ENCODE results near the gene RNF208.

The RNF208 gene

DNA sequence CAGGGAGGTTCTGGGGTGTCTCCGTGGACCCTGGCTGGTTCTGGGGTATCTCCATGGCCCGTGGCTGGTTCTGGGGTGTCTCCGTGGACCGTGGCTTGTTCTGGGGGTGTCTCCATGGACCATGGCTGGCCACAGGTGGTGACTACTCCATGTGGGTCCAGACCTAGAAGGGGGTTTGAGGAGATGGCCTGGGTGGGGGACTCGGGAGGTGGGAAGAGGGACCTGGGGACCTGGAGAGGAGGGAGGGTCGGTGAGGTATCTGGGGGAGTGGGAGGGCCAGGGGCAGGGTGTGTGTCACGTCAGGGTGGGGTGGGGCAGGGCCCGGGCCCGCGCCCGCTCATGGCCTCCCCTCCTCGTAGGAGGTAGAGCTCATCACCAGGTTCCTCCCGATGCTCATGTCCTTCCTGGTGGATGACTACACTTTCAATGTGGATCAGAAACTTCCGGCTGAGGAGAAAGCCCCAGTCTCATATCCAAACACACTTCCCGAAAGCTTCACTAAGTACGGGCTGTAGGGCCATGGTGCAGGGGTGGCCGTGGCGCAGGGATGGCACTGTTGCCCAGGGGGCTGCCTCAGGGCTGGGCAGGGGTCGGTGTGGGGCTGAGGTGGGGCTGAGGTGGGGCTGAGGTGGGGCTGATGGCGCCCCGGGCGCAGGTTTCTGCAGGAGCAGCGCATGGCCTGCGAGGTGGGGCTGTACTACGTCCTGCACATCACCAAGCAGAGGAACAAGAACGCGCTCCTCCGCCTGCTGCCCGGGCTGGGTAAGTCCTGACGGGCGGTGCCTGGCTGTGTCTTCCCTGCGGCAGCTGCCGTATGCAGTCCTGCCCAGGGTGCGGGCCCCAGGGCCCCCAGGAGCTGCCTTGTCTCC is 44.8 kb upstream of the RNF208 start:
- H3K9me3 ChIP-seq (ENCODE audit: insufficient read depth, low read depth, low read length), result no peaks in the 10 kb centered on the region
- H3K27me3 ChIP-seq (ENCODE audit: insufficient read depth, low read length, poor library complexity, severe bottlenecking), result no peaks in the 10 kb centered on the region
- H3K4me1 ChIP-seq (ENCODE audit: insufficient read depth, low read length, poor library complexity, severe bottlenecking), result peaks cover 9% of the 10 kb centered on the region
- H3K9me2 ChIP-seq (replicated peaks; ENCODE audit: low read depth, low read length), result no peaks in the 10 kb centered on the region
- no peaks in the 10 kb centered on the region for H3K79me2 ChIP-seq (ENCODE audit: insufficient read depth, low read length)
- no peak overlapping the region for H2AFZ ChIP-seq (ENCODE audit: low read length)
- H4K20me1 ChIP-seq (ENCODE audit: insufficient read depth, low read length, poor library complexity, severe bottlenecking), result peaks cover 3% of the 10 kb centered on the region
- H3K36me3 ChIP-seq (ENCODE audit: insufficient read depth, low read length), result peaks cover 4% of the 10 kb centered on the region; the same call in 1 of the 2 replicates
- no peak overlapping the region for H3K4me2 ChIP-seq (ENCODE audit: low read depth, low read length, poor library complexity, severe bottlenecking)
- no peak for TF ChIP-seq EZH2phosphoT487 (IDR thresholded peaks at IDR 0.05; ENCODE audit: borderline replicate concordance)
- TF ChIP-seq, protein P1, sequence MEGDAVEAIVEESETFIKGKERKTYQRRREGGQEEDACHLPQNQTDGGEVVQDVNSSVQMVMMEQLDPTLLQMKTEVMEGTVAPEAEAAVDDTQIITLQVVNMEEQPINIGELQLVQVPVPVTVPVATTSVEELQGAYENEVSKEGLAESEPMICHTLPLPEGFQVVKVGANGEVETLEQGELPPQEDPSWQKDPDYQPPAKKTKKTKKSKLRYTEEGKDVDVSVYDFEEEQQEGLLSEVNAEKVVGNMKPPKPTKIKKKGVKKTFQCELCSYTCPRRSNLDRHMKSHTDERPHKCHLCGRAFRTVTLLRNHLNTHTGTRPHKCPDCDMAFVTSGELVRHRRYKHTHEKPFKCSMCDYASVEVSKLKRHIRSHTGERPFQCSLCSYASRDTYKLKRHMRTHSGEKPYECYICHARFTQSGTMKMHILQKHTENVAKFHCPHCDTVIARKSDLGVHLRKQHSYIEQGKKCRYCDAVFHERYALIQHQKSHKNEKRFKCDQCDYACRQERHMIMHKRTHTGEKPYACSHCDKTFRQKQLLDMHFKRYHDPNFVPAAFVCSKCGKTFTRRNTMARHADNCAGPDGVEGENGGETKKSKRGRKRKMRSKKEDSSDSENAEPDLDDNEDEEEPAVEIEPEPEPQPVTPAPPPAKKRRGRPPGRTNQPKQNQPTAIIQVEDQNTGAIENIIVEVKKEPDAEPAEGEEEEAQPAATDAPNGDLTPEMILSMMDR (conservative IDR thresholded peaks at IDR 0.05; ENCODE audit: low read length), result no peak
- H3K4me3 ChIP-seq (ENCODE audit: low read length, poor library complexity, severe bottlenecking), result no peak overlapping the region
- no peak overlapping the region for H3K9ac ChIP-seq (ENCODE audit: low read depth, low read length, poor library complexity, severe bottlenecking)
- no peaks in the 10 kb centered on the region for H3F3A ChIP-seq (ENCODE audit: low read depth)

DNA sequence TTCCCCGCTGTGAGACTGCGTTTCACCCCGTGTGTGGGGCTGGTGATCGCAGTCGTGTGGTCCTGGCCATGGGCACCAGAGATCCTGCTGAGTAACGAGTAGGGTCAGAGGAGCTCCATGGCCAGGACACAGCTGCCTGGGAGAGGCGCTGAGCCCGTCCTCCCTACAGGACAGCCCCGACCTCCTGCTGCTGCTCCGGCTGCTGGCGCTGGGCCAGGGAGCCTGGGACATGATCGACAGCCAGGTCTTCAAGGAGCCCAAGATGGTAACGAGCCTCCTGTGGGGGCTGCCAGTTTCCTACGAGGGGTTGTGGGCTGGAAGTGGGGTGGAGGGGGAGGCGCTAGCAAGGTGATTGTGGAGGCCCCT is 44.1 kb upstream of the RNF208 start:
- H2AFZ ChIP-seq (ENCODE audit: low read length), result no peak overlapping the region
- H3F3A ChIP-seq (ENCODE audit: low read depth), result no peaks in the 10 kb centered on the region
- no peak overlapping the region for H3K9ac ChIP-seq (ENCODE audit: low read depth, low read length, poor library complexity, severe bottlenecking)
- TF ChIP-seq, protein P1 (conservative IDR thresholded peaks at IDR 0.05; ENCODE audit: low read length), result no peak
- TF ChIP-seq EZH2phosphoT487 (IDR thresholded peaks at IDR 0.05; ENCODE audit: borderline replicate concordance), result no peak
- peaks cover 9% of the 10 kb centered on the region for H3K4me1 ChIP-seq (ENCODE audit: insufficient read depth, low read length, poor library complexity, severe bottlenecking)
- H3K79me2 ChIP-seq (ENCODE audit: insufficient read depth, low read length), result no peaks in the 10 kb centered on the region
- no peak overlapping the region for H3K4me3 ChIP-seq (ENCODE audit: low read length, poor library complexity, severe bottlenecking)
- no peaks in the 10 kb centered on the region for H4K20me1 ChIP-seq (ENCODE audit: insufficient read depth, low read length, poor library complexity, severe bottlenecking)
- H3K9me3 ChIP-seq (ENCODE audit: insufficient read depth, low read depth, low read length), result no peaks in the 10 kb centered on the region
- H3K4me2 ChIP-seq (ENCODE audit: low read depth, low read length, poor library complexity, severe bottlenecking), result no peak overlapping the region
- H3K36me3 ChIP-seq (ENCODE audit: insufficient read depth, low read length), result peaks cover 4% of the 10 kb centered on the region; the same call in 1 of the 2 replicates
- no peaks in the 10 kb centered on the region for H3K27me3 ChIP-seq (ENCODE audit: insufficient read depth, low read length, poor library complexity, severe bottlenecking)
- no peaks in the 10 kb centered on the region for H3K9me2 ChIP-seq (replicated peaks; ENCODE audit: low read depth, low read length)

DNA sequence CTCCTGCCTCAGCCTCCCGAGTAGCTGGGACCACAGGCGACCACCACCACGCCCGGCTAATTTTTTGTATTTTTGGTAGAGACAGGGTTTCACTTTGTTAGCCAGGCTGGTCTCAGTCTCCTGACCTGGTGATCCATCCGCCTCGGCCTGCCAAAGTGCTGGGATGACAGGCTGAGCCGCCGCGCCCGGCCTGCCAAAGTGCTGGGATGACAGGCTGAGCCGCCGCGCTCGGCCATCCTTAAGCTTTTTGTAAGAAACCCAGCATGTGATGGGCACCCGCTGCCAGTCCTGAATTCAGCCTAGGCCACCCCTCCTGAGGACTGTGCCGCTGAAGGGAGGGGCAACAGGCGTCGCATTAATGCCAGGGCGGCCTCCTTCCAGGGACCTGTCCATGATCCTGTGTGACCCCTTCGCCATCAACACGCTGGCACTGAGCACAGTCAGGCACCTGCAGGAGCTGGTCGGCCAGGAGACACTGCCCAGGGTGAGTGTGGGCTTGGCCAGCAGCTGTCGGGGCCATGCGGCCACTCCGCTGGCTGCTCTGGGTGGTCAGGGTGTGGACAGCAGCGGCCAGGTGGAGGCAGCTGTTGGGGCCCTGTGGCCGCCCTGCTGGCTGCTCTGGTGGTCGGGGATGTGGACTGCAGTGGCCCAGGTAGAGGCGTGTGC is 43.6 kb upstream of the RNF208 start:
- H4K20me1 ChIP-seq (ENCODE audit: insufficient read depth, low read length, poor library complexity, severe bottlenecking), result no peaks in the 10 kb centered on the region

More for the DNA sequence above, 43.6 kb upstream of the RNF208 start:
- H3K4me2 ChIP-seq (ENCODE audit: low read depth, low read length, poor library complexity, severe bottlenecking), result no peak overlapping the region
- H3F3A ChIP-seq (ENCODE audit: low read depth), result no peaks in the 10 kb centered on the region
- H3K9me2 ChIP-seq (replicated peaks; ENCODE audit: low read depth, low read length), result no peaks in the 10 kb centered on the region
- H2AFZ ChIP-seq (ENCODE audit: low read length), result no peak overlapping the region
- peaks cover 4% of the 10 kb centered on the region; the same call in 1 of the 2 replicates for H3K36me3 ChIP-seq (ENCODE audit: insufficient read depth, low read length)
- H3K4me1 ChIP-seq (ENCODE audit: insufficient read depth, low read length, poor library complexity, severe bottlenecking), result peaks cover 6% of the 10 kb centered on the region
- no peak overlapping the region for H3K9ac ChIP-seq (ENCODE audit: low read depth, low read length, poor library complexity, severe bottlenecking)
- no peak overlapping the region for H3K4me3 ChIP-seq (ENCODE audit: low read length, poor library complexity, severe bottlenecking)
- H3K79me2 ChIP-seq (ENCODE audit: insufficient read depth, low read length), result no peaks in the 10 kb centered on the region
- TF ChIP-seq, protein P1 (conservative IDR thresholded peaks at IDR 0.05; ENCODE audit: low read length), result no peak
- no peak for TF ChIP-seq EZH2phosphoT487 (IDR thresholded peaks at IDR 0.05; ENCODE audit: borderline replicate concordance)
- no peaks in the 10 kb centered on the region for H3K9me3 ChIP-seq (ENCODE audit: insufficient read depth, low read depth, low read length)
- no peaks in the 10 kb centered on the region for H3K27me3 ChIP-seq (ENCODE audit: insufficient read depth, low read length, poor library complexity, severe bottlenecking)
